GM19438 (cell line): ENCODE results near the gene MRRF.
A peak's percentile ranks its signal among the peaks of the same experiment; 100 is the strongest.

Experiments
- ATAC-seq: cut with Tn5 transposase; IDR thresholded peaks from one replicate; pipeline ENCODE4 v1.9.1; 2021; ENCODE audit warnings: low read depth; ENCODE audit not compliant: unreplicated experiment

The MRRF gene

DNA sequence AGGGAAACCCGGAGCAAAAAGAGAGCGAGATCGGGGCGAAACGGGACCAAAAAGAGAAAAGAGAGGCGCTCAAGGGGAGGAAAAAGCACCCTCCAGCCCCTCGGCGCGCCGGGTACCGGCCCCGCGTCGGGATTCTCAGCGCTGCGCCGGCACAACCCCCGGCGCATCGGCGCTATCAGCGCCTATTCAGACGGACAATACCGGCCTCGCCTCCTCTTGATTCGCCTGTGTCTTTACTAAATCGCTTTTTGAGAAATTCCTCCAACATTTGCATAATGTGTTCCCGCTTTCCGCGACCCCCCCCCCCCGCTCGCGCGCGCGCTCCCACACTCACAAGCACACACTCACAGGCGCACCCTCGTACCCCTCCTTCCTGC is 36.5 kb upstream of the MRRF start:
- no peak for ATAC-seq

DNA sequence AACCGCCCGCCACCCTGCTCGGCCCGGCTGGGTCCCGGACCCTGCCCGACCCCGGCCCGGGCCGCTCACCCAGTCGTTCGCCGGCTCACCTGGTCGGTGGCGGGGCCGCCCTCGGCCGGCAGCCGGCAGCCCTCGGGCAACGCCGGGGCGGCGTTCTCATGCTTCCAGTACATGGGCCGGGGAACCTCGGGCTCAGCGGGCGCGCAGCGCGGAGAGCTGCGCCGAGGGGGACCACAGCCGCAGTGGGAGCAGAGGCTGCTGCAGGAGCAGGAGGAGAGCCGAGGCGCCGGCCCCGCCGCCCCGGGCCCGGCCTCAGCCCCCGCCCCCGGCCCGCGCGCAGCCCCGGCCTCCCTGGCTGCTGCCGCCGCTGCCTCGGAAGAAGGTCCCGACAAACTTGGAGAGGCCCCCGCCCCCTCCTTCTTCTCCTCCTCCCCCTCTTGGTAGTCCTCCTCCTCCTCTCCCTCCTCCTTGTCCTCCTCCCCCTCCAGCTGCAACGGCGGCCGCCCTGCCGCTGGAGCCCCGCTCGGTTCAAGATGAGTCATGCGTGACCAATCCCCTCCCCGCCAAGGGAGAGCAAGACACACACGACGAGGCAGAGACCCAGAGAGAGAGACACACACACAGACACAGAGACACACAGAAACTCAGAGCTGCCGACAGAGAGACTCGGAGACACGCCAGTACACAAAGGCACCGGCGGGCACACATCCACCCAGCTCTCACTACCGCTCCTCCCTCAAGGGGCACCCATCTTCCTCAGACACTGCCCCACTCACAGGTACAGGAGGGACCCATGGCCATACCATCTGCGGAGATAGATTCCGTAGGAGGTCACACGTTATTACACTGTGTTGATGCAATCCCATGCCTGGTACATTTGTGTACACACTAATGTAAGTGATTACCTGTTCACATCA is 35.9 kb upstream of the MRRF start, which contains the start of gene LHX6:
LHX6 (minus strand) TSS at position 390 of the 917 bp plus-strand sequence; CDS start at position 173, 217 bp downstream.
- no peak for ATAC-seq

DNA sequence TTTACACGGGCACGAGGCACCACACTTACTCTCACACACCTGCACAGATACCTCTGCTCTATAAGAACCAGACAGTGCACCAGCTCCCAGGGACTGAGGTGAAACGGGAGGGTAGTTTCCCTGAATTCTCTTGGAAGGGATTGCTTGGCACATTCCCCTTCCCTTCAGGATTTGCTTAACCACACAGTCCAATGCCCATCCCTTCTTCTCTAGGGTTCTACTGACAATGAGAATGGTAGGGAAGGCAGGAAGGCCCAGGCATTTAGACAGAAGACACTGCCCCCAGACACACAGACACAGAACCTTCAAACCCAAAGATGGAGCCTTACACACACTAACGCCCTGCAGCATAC is 35.2 kb upstream of the MRRF start:
- ATAC-seq: no peak

DNA sequence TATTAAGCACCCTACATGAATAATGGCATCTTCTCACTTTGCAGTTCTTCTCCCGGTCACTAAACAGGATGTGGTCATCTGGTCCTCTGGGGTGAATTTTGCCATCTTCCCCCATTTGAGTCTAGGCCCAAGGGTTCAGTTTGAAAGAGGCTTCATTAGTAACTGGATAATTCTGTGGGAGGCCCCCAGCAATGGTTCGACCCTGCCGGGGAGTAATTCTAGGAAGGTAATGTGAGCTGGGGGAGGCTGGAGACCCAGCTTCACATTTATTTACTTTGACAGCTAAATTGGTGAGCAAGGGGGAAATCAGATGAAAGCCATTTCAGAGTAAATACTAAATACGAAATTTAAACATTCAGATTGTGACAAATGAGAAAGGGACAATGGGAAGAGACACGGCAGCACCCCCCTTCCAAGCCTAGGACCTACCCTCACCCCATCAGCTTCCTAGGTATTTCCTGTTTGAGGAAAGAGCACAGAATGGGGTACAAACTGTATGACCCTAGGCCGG is 31.8 kb upstream of the MRRF start:
- ATAC-seq: no peak

DNA sequence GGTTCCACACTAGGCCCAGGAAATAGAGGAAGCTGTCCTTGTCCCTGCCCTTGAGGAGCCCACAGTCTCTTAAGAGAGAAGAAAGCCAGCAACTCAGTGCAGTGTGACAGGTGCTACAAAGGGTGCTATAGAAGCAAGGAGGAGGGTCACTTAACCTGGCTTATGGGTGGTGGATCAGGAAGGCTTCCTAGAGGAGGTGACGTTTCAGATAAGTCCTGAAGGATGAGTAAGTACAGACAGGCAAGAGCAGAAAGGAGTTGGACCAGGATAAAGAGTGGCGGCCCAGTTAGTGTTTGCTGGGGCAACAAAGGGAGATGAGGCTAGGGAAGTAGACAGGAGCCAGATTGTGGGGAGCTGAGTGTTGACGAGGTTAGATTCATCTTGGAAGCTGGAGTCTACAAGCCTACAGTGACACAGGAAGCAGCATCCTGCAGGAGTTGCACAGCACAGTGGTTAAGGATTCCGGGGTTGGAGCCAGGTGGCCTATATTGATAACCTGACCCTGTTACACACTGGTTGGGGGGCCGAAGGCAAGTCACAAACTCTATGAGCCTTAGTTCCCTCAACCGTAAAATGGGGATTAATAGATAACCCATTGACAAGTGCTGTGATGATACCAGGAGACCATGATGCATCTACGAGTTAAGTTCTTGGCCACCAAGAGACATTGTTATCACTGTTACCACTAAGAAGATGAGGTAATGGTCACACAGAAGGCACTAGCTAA is 30.5 kb upstream of the MRRF start:
- ATAC-seq: no peak

DNA sequence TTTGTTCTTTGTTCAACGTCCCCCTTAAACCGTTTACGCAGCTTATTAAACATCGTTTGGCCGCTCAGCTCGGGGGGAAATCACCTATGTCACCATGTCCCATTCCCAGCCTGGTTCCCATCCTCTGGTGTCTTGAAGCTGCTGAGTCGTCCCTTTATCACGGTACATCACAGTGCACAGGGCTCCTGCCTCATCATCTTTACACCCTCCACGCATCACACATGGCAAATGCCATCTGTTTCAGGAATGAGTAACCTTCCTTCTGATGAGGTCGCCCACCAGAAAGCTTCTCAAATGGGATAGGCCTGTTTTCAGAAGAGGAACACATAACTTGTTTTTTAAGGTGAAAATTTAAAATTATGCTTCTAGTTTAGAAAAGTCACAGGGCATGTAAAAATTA is 28.0 kb upstream of the MRRF start:
- no peak for ATAC-seq

DNA sequence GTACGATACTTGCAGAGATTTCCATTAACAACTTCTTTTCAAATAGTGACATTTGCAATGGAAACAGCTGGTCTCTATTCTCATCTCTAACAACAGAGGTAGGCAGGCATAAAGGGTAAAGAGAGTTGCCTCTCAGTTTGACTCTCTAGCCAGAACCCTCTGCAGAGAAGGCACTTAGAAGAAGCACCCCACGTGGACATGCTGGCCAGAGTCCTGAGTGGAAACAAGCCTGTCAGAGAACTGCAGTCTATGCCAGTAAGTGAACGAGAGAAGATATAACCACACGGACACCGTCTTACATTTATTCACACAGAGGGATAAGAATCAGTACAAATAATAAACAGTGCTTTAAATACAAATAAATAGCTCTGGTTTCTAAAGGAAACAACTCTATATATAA is 25.0 kb upstream of the MRRF start:
- ATAC-seq: no peak

DNA sequence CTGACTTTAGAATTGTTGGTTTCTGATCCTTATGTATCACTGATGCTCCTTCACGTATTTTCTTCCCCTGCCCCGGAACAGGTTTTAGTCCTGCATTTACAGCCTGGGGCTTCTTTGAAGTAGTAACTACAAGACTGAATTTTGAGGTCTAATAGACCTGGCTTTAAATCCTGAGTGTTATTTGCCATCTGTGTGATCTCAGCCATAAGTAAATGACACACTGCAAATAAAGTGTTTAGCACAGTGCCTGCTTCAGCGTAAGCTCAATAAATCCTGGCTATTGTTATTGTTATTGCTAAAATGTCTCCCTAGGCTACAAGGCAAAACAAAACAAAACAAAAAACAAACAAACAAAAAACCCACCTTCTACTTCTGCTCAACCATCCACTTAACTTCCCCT is 20.3 kb upstream of the MRRF start:
- ATAC-seq: no peak

DNA sequence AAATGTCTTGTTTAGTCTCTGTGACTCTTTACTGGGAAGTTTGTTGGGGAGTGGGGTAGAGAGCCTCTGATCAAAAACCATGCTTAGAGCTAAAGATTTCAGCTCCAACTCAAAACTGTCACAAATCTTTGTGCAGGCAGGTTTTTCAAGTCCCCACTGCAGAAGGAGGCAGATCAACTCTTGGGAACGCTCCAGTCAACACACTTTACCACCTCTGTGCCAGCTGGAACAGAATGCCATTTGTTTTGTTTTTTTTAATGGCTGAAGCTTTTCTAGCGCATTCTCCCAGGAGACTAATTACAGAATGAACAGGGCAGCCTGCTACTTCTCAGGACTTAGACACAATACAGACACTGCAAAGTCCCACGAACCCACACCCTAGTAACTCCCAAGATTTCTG is 18.0 kb upstream of the MRRF start:
- ATAC-seq: no peak

DNA sequence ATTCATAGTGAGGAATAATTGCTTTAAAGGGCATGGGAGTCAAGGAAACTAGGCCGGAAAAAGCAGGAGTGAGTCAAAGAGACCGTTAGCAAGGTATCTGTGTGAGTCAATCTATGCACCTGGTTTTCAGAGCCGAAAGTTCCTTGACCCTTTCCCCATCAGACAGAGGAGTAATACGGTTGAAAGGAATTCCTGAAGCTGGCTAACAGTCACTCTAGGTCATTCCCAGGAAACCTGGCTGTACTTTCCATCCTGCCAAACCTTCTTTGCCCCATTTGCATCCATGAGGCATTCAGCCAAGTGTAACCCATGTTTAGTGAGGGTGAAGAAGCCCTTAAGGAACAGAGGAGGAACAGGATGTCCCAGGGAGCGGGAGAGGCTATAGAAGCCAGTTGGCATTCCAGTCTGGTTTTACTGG is 16.2 kb upstream of the MRRF start:
- no peak for ATAC-seq

DNA sequence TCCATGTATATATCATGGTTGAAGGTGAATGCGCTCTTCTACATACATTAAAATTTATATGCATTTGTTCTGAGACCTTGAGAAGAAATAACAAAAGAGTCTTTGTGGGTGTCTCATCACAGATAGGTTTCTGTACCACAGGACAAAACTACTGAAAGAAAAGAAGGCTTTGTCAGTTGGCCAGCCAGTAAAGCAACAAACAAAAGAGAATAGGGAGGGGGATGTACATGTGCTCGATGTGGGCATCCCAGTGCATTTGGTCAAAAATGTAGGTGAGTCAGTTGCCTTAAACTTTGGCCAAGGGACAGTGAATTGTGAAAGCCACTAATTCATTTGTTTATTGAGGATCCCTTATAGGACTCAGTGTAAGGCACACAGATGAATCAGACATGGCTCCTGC is 13.3 kb upstream of the MRRF start:
- ATAC-seq: no peak

DNA sequence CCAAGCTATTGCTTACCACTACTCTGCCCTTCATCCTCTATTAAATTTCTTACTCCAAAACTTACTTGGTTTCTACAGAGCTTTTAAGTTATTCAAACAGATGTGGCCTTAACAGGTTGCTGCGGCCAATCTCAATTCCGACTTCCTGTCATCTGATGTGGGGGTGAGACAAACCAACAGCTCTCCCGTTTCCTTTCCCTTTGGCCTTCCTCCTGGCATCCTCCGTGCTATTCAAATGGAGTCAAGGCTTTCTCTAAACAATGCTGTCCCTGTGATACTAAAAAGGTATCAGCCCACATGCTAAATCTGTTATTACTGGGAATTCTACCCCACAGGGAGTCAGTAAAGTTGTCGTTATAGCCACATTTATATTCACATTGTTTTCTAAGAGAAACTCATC is 11.9 kb upstream of the MRRF start:
- ATAC-seq: no peak

DNA sequence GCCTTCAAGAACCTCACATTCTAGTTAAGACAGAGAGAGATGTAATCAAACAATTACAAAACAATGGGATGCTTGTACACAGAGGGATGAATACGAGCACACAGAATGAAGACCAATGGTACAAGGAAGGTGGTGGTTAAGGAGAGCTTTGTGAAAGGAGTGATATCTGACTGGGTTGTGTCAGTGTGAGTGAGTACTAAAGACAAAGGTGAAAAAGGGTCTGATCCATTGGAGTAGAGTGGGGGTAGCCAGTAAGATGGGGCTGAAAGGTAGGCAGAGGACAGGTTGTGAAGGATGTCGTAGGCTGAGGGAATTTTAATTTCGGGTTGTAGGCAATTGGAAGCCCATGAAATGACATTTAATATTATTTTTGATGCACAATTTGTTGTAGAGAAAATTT is 9.9 kb upstream of the MRRF start:
- no peak for ATAC-seq

DNA sequence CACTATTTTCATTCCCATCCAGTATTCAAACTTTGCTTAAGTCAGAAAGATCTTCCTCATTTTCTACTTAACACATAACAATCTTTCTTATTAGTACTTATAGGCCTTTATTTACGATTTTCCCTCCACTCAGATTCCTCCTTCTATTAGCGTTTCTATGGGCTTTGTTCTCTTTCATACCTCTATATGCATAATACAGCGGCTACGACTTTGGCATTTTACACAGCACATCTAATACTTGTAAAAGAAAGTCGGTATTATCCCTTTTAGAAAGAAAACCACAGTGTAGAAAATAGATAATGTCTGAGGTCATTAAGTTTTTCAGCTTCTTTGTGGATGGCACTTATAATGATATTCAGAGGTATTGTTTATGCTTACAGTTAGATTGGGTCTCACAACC is 8.5 kb upstream of the MRRF start:
- ATAC-seq: no peak

DNA sequence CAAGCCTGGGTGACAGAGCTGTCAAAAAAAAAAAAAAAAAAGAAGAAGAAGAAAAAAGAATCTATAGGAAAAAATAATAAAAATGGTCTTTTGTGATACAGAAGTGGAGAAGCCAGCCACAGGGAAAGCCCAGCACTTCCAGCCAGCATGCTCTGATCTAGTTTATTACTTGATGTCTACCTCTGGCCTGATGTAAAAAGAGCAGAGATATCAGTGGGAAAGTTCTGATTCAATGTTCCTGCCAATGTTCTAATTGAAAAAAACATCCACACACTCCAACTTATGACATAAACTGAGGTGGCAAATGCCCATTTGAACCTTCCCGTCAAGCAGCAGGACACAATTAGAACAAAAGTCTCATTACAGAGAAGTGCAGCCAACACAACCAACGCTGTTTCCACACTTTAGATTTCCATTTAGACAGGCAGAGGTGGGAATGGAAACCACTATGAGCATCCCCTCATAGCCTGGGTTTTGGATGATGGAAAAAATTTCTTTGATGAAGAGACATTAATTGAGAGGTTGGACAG is 5.7 kb upstream of the MRRF start:
- ATAC-seq: no peak

DNA sequence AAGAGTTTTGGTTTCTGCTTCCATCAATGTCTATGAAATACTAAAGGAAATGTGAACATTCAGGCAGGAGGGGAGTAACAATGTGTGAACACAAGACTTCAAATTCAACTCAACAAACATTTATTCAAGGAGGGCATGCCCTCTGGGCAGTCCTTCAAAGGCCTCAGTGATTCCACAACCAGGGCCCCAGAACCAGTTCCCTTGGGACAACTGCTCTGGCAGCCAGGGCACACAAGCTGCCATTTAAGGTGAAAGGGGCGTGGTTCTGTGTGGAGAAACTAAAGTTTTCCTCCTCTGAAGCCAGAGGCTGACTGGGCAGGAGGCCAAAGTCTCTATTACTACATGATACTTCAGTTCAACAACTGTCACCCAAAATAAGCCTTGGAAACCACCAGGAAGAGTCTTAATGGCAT is 3.2 kb upstream of the MRRF start:
- ATAC-seq: no peak

DNA sequence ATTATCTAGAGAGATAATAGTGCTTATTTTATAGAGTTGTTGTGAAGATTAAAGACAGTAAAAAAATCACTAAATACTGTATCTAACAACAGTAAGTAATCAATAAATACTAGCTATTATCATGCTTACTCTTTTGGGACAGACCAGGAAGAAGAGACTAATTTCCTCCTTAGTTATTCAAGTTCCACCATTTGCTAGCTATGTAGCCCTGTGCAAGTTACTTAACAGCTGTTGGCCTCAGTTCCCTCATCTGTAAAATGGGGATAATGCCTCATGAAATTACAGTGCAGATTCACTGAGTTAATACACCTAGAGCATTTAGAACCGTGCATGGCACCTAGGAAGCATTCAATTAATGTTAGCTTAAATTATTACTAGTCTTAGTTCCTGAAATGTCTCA is 2.6 kb upstream of the MRRF start:
- ATAC-seq: no peak

DNA sequence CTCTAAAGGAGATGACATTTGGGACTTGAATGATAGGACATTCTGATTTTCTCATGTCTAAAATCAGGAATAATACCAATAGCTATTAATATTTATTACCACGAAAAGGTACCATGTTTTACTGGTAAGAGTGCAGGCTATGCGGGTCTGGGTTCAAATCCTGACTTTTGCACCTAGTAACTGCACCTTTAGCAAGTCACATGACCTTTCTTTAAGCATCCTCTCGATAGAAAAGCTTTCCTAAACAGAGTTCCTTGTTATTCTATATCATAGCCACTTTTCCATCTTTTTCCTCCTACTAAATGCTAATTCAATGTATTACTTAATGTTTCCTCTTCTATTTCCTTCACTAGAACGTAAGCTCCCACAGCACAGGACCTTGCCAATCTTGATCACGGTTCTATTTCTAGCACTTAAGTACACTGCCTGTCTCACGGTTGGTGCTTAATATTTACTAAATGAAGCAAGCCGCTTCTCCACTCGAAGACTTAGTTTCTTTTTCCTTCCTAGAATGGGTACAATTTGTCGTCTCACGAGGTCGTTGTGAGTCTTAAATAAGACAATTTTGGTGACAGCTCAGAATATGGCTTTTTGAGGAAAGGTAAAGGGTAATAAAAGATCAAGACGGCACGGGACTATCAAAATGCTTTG is 858 bp upstream of the MRRF start:
- ATAC-seq: no peak

DNA sequence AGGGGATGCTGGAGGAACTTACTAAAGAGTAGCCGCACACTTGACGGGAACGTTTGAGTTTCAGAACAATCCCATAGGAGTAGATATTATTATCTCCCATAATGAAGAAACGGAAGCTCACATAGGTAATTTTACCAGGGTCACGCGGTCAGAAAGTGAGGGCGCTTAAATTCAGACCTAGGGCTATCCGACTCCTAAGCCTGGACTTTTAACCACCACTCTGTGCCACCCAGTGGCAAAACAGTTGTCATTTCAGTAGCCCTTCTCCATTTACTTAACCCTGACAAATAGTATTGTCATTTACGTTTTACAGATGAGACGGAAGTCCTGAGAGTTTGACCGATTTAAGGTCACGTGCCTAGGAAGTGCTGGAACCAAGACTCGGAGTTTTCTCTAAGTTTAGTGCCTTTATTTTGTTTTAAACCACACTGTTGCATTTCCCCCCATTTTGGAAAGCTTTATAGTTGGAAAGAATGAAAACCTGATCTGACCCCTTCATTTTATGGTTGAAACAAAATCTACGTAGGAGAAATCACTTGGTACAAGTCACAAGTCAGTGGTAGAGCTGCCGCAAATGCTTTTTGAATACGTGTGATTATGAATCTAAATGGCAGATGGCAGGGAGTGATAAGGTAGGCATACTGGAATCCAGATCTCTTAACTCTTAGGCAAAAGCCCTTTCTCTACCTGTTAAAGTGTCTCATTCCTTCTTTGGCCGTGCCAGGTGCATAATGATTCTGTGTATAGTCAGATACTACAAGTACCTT is 650 bp downstream of the MRRF start:
- peak; percentile 10 for ATAC-seq

DNA sequence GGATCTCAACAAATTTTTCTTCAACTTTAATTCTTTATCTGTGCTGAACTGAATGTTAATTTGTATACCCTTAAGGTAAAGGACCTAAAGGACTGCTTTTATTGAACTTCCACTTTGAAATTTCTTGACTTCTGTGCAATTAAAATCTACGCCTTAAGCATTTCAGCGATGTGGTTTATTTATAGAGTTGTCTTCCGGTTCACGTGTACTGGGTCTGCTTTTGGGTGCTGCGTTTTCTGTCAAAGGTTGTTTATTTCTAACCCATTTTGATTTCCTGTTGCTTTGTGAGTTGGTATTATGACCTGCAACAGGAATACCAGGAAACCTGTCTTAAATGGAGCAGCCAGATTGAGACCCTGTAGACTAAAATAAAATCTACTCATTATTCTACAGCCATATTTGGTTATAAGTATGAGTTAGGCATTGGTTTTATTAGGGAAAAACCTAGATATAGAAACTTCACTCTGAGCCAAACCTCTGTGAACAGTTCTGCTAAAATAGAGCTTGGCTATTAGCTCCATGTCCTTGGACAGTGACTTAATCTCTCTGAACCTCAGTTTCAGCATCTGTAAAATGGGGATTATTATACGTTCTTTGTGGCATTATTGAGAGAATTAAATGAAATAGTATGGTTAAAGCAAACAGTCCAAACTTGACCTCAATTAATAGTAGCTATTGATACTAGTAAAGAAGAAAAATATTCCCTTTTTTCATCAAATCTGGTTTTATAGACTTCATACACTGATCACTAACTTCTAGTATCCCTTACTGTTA is 3.5 kb downstream of the MRRF start:
- no peak for ATAC-seq
